HAP-1 (cell line): Measurements from ENCODE around the gene BRINP3.

Experiments used
- DNase-seq, 2 experiments: peaks; one replicate each; pipeline ENCODE4 v3.0.0-alpha.2; 2016 to 2020; ENCODE audit warnings: low spot score in 2 of 2
- H3K27me3 ChIP-seq: fragments of 250-450 bp; sonication (Bioruptor Pico); 2 replicates; pipeline ENCODE4 v1.5.1; 2020; ENCODE audit warnings: low read depth, mild to moderate bottlenecking, moderate library complexity
- H3K36me3 ChIP-seq: fragments of 250-450 bp; sonication (Bioruptor Pico); replicated peaks from 2 replicates; pipeline ENCODE4 v1.5.1; 2020; ENCODE audit warnings: mild to moderate bottlenecking
- H3K4me1 ChIP-seq: fragments of 250-450 bp; sonication (Bioruptor Pico); 2 replicates; pipeline ENCODE4 v1.5.1; 2020; ENCODE audit warnings: mild to moderate bottlenecking
- H3K4me3 ChIP-seq: fragments of 250-450 bp; sonication (Bioruptor Pico); 2 replicates; pipeline ENCODE4 v1.5.1; 2020; ENCODE audit warnings: mild to moderate bottlenecking, moderate library complexity
- H3K9me3 ChIP-seq: fragments of 250-450 bp; sonication (Bioruptor Pico); 2 replicates; pipeline ENCODE4 v1.5.1; 2020; ENCODE audit warnings: mild to moderate bottlenecking, moderate library complexity
- in situ Hi-C: fragments of 300-500 bp; cut with MboI; formaldehyde crosslinking; loops from 3 replicates; pipeline ENCODE4 v1.14.3; 2020; ENCODE audit warnings: low sequenced_read_pairs, inconsistent platforms, mixed read lengths

Gene BRINP3

GRCh38 chr1:190475421-190476141 is 2.1 kb downstream of the BRINP3 start:
- H3K36me3 ChIP-seq = no peaks in the 10 kb centered on the region
- DNase-seq = peak; percentile 5 to 46
- H3K4me1 ChIP-seq = peaks cover 23% of the 10 kb centered on the region
- in situ Hi-C loops = no loop called here
- no peaks in the 10 kb centered on the region for H3K27me3 ChIP-seq
- no peaks in the 10 kb centered on the region for H3K9me3 ChIP-seq
- peak overlapping the region; percentile 27 for H3K4me3 ChIP-seq

- peaks cover 23% of the 10 kb centered on the region for H3K4me1 ChIP-seq
- H3K36me3 ChIP-seq = no peaks in the 10 kb centered on the region
- no peaks in the 10 kb centered on the region for H3K9me3 ChIP-seq
- in situ Hi-C loops = no loop called here
- peak; percentile 32 to 49 for DNase-seq
- no peaks in the 10 kb centered on the region for H3K27me3 ChIP-seq
- H3K4me3 ChIP-seq = peak overlapping the region; percentile 27
These were observed 2.9 kb downstream of the BRINP3 start for GRCh38 chr1:190474650-190475211.

GRCh38 chr1:190474010-190474409 is 3.7 kb downstream of the BRINP3 start:
- Histone ChIP-seq H3K27me3 (no peaks in the 10 kb centered on the region), H3K9me3 (no peaks in the 10 kb centered on the region), H3K4me3 (peak overlapping the region; percentile 27), H3K36me3 (no peaks in the 10 kb centered on the region), H3K4me1 (peaks cover 18% of the 10 kb centered on the region)
- DNase-seq = no peak
- in situ Hi-C loops = no loop called here

GRCh38 chr1:190472494-190472893 is 5.2 kb downstream of the BRINP3 start:
- Histone ChIP-seq H3K4me3 (no peak overlapping the region), H3K4me1 (peaks cover 16% of the 10 kb centered on the region), H3K27me3 (no peaks in the 10 kb centered on the region), H3K36me3 (no peaks in the 10 kb centered on the region), H3K9me3 (no peaks in the 10 kb centered on the region)
- DNase-seq = no peak
- in situ Hi-C loops = no loop called here

- in situ Hi-C loops = no loop called here
- Histone ChIP-seq H3K4me1 (peaks cover 16% of the 10 kb centered on the region), H3K27me3 (no peaks in the 10 kb centered on the region), H3K4me3 (no peak overlapping the region), H3K36me3 (no peaks in the 10 kb centered on the region), H3K9me3 (no peaks in the 10 kb centered on the region)
- no peak for DNase-seq
These were observed 5.6 kb downstream of the BRINP3 start for GRCh38 chr1:190472042-190472441.

- Histone ChIP-seq H3K27me3 (no peaks in the 10 kb centered on the region), H3K4me1 (no peaks in the 10 kb centered on the region), H3K4me3 (no peak overlapping the region), H3K36me3 (no peaks in the 10 kb centered on the region), H3K9me3 (no peaks in the 10 kb centered on the region)
- no peak for DNase-seq
- in situ Hi-C loops = no loop called here
These were observed 13.0 kb downstream of the BRINP3 start for GRCh38 chr1:190464690-190465089.

- Histone ChIP-seq H3K4me1 (no peaks in the 10 kb centered on the region), H3K36me3 (no peaks in the 10 kb centered on the region), H3K4me3 (no peak overlapping the region), H3K27me3 (no peaks in the 10 kb centered on the region), H3K9me3 (no peaks in the 10 kb centered on the region)
- in situ Hi-C loops = no loop called here
- DNase-seq = no peak
These were observed 21.5 kb downstream of the BRINP3 start for GRCh38 chr1:190456129-190456528.

GRCh38 chr1:190455631-190456030 is 22.0 kb downstream of the BRINP3 start:
- no peak for DNase-seq
- in situ Hi-C loops = no loop called here
- H3K4me3 ChIP-seq = no peak overlapping the region
- H3K4me1 ChIP-seq = no peaks in the 10 kb centered on the region
- H3K36me3 ChIP-seq = no peaks in the 10 kb centered on the region
- H3K9me3 ChIP-seq = no peaks in the 10 kb centered on the region
- H3K27me3 ChIP-seq = no peaks in the 10 kb centered on the region

- no peak for DNase-seq
These were observed 24.1 kb downstream of the BRINP3 start for GRCh38 chr1:190453550-190453949.

GRCh38 chr1:190452272-190452848 is 25.3 kb downstream of the BRINP3 start:
- no peaks in the 10 kb centered on the region for H3K27me3 ChIP-seq
- H3K4me3 ChIP-seq = no peak overlapping the region
- H3K36me3 ChIP-seq = no peaks in the 10 kb centered on the region
- in situ Hi-C loops = no loop called here
- H3K4me1 ChIP-seq = no peaks in the 10 kb centered on the region
- H3K9me3 ChIP-seq = no peaks in the 10 kb centered on the region
- no peak for DNase-seq

More at GRCh38 chr1:190453550-190453949, 24.1 kb downstream of the BRINP3 start:
- Histone ChIP-seq H3K4me1 (no peaks in the 10 kb centered on the region), H3K27me3 (no peaks in the 10 kb centered on the region), H3K36me3 (no peaks in the 10 kb centered on the region), H3K9me3 (no peaks in the 10 kb centered on the region), H3K4me3 (no peak overlapping the region)
- in situ Hi-C loops = no loop called here

GRCh38 chr1:190444464-190444863 is 33.2 kb downstream of the BRINP3 start:
- H3K4me3 ChIP-seq = no peak overlapping the region
- H3K4me1 ChIP-seq = no peaks in the 10 kb centered on the region
- no peak for DNase-seq
- H3K36me3 ChIP-seq = no peaks in the 10 kb centered on the region
- in situ Hi-C loops = no loop called here
- no peaks in the 10 kb centered on the region for H3K9me3 ChIP-seq
- H3K27me3 ChIP-seq = no peaks in the 10 kb centered on the region

GRCh38 chr1:190439447-190439846 is 38.2 kb downstream of the BRINP3 start:
- in situ Hi-C loops = no loop called here

GRCh38 chr1:190436615-190437014 is 41.0 kb downstream of the BRINP3 start:
- H3K36me3 ChIP-seq = no peaks in the 10 kb centered on the region
- H3K27me3 ChIP-seq = no peaks in the 10 kb centered on the region
- no peaks in the 10 kb centered on the region for H3K4me1 ChIP-seq
- H3K9me3 ChIP-seq = no peaks in the 10 kb centered on the region
- H3K4me3 ChIP-seq = no peak overlapping the region
- peak; percentile 21 to 28 for DNase-seq
- in situ Hi-C loops = no loop called here

More at GRCh38 chr1:190439447-190439846, 38.2 kb downstream of the BRINP3 start:
- Histone ChIP-seq H3K36me3 (no peaks in the 10 kb centered on the region), H3K27me3 (no peaks in the 10 kb centered on the region), H3K4me1 (no peaks in the 10 kb centered on the region), H3K4me3 (no peak overlapping the region), H3K9me3 (no peaks in the 10 kb centered on the region)
- no peak for DNase-seq

GRCh38 chr1:190429932-190430331 is 47.7 kb downstream of the BRINP3 start:
- H3K9me3 ChIP-seq = no peaks in the 10 kb centered on the region
- no peaks in the 10 kb centered on the region for H3K4me1 ChIP-seq
- in situ Hi-C loops = no loop called here
- H3K27me3 ChIP-seq = no peaks in the 10 kb centered on the region
- no peak overlapping the region for H3K4me3 ChIP-seq
- H3K36me3 ChIP-seq = no peaks in the 10 kb centered on the region
- no peak for DNase-seq
